ENCODE measurements around the gene PADI2.

Gene PADI2

DNA sequence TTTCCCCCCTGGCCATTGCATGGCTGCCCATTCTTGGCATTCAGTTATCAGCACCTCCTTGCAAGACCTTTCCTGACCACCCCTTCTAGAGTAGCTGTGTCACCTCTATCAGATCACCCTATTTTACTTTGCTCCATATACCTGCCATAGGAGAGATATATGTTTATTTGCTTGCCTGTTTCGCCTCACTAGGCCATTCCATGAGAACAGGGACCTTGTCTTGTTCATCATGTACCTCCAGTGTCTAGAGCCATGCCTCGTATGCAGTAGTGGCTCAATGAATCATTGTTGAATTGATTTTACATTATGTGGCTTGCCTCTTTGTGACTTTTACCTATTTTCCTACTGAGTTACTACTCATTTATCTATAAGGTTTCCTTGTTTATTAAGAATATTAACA is 26.4 kb upstream of the PADI2 start:
- no peak for DNase-seq
- H3K27me3 ChIP-seq (ENCODE audit: control insufficient read depth in 1 of 2, insufficient read depth in 1 of 2, low read length in 2 of 2): peaks cover 0 to 91% of the 10 kb centered on the region in 2 experiments
- no peak overlapping the region for H3K4ac ChIP-seq (ENCODE audit: low read depth in 1 of 2, low read length in 2 of 2)
- no peak overlapping the region for H4K91ac ChIP-seq (ENCODE audit: low read length)
- no peak overlapping the region for H4K8ac ChIP-seq (ENCODE audit: low read length)
- H2AK5ac ChIP-seq (ENCODE audit: low read length, severe bottlenecking): no peak overlapping the region
- no peak overlapping the region for H3K27ac ChIP-seq (ENCODE audit: low read length, poor library complexity, severe bottlenecking)
- WGBS: 78% methylated on average over 2 of the region's 2 CpGs
- no peak overlapping the region for H3K23ac ChIP-seq (ENCODE audit: low read length in 2 of 2)
- no peak overlapping the region for H3K14ac ChIP-seq (ENCODE audit: low read length in 2 of 2)
- no peak overlapping the region for H2BK5ac ChIP-seq (ENCODE audit: low read depth, low read length, poor library complexity, severe bottlenecking)
- no peak overlapping the region for H3K4me2 ChIP-seq (ENCODE audit: low read length, poor library complexity, severe bottlenecking)
- H3K4me1 ChIP-seq (ENCODE audit: control insufficient read depth, insufficient read depth, low read depth, low read length): no peaks in the 10 kb centered on the region
- H3K18ac ChIP-seq (ENCODE audit: low read depth in 1 of 2, low read length in 2 of 2): no peak overlapping the region
- H2BK12ac ChIP-seq (ENCODE audit: low read length in 2 of 2): no peak overlapping the region
- no peaks in the 10 kb centered on the region for H3K9me3 ChIP-seq (ENCODE audit: control insufficient read depth, low read length)
- no peak overlapping the region for H2BK120ac ChIP-seq (ENCODE audit: low read depth, low read length)
- H2BK15ac ChIP-seq (ENCODE audit: low read depth, poor library complexity, severe bottlenecking): no peak overlapping the region
- H3K36me3 ChIP-seq (ENCODE audit: control insufficient read depth in 1 of 2, insufficient read depth in 2 of 2, low read depth in 1 of 2, low read length in 2 of 2): peaks cover 0 to 4% of the 10 kb centered on the region in 2 experiments
- no peak overlapping the region for H3K9ac ChIP-seq (ENCODE audit: low read length)
- H2AFZ ChIP-seq (ENCODE audit: low read depth, low read length): no peak overlapping the region
- no peak overlapping the region for H3K4me3 ChIP-seq (ENCODE audit: insufficient read depth in 1 of 2, low read depth in 1 of 2, low read length in 2 of 2)
- no peaks in the 10 kb centered on the region for H3K79me1 ChIP-seq (replicated peaks; ENCODE audit: low read length, poor library complexity, severe bottlenecking)

DNA sequence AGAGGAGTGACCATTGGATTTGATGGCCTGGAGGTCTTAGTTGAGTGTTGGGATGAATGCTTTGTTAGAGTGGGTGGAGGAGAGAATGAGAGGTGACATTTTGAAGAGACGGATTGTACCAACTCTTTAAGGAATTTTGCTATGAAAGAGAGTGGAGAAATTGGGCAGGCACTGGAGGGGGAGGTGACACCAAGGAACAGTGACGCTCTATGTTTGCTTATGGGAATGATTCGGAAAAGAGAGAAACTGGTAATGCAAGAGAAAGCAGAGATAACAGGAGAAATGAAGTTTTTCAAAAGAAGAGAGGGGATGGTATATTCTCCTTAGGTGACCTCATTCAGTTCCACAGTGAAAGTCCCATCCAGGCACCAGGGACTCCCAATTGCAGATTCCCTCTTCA is 24.5 kb upstream of the PADI2 start:
- no peak overlapping the region for H3K23ac ChIP-seq (ENCODE audit: low read length in 2 of 2)
- H4K91ac ChIP-seq (ENCODE audit: low read length): no peak overlapping the region
- 94% methylated on average over 3 of the region's 3 CpGs for WGBS

DNA sequence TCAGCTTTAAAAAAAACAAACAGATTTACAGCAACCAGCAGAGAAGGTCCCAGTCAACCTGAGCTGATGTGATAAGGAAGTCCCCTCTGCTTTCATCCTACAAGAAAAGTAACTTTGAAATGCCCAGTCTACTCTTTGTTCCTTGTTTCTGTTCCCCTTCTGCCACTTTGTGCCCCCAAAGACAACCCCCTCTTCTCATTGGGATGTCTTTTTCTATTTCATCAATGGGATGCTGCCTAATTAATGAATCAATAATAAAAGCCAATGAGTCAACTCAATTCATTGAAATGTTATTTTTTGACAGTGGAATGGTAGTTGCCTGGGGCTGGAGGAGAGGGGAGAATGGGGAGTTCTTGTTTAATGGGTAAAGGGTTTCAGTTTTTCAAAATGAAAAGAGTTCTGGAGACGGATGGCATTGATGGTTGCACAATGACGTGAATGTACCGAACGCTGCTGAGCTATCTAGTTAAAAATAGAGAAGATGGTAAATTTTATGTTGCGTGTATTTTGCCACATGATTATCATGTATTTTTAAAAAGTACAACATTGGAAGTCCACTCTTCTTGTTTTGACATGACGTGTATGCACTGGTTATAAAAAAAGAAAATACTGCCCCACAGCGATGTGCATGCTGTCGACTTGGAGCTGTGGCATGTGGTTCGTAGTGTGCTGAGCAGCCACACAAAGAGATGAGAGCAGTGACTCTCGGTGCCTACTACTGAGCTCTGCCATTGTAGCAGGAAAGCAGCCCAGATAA is 22.4 kb upstream of the PADI2 start:
- no peak overlapping the region for H2AK5ac ChIP-seq (ENCODE audit: low read length, severe bottlenecking)
- no peak for DNase-seq
- no peak overlapping the region for H2BK120ac ChIP-seq (ENCODE audit: low read depth, low read length)
- H3K18ac ChIP-seq (ENCODE audit: low read depth in 1 of 2, low read length in 2 of 2): no peak overlapping the region
- H3K4me1 ChIP-seq (ENCODE audit: control insufficient read depth, insufficient read depth, low read depth, low read length): peaks cover 5% of the 10 kb centered on the region
- H3K14ac ChIP-seq (ENCODE audit: low read length in 2 of 2): no peak overlapping the region
- 82% methylated on average over 9 of the region's 10 CpGs for WGBS
- H3K4ac ChIP-seq (ENCODE audit: low read depth in 1 of 2, low read length in 2 of 2): no peak overlapping the region
- no peak overlapping the region for H4K91ac ChIP-seq (ENCODE audit: low read length)
- no peaks in the 10 kb centered on the region for H3K9me3 ChIP-seq (ENCODE audit: control insufficient read depth, low read length)
- H3K27ac ChIP-seq (ENCODE audit: low read length, poor library complexity, severe bottlenecking): no peak overlapping the region
- H3K36me3 ChIP-seq (ENCODE audit: control insufficient read depth in 1 of 2, insufficient read depth in 2 of 2, low read depth in 1 of 2, low read length in 2 of 2): no peaks in the 10 kb centered on the region
- H3K27me3 ChIP-seq (ENCODE audit: control insufficient read depth in 1 of 2, insufficient read depth in 1 of 2, low read length in 2 of 2): peaks cover 0 to 88% of the 10 kb centered on the region in 2 experiments
- H2BK12ac ChIP-seq (ENCODE audit: low read length in 2 of 2): no peak overlapping the region
- H3K79me1 ChIP-seq (replicated peaks; ENCODE audit: low read length, poor library complexity, severe bottlenecking): no peaks in the 10 kb centered on the region
- no peak overlapping the region for H3K9ac ChIP-seq (ENCODE audit: low read length)
- no peak overlapping the region for H2BK15ac ChIP-seq (ENCODE audit: low read depth, poor library complexity, severe bottlenecking)
- no peak overlapping the region for H2AFZ ChIP-seq (ENCODE audit: low read depth, low read length)
- no peak overlapping the region for H3K4me2 ChIP-seq (ENCODE audit: low read length, poor library complexity, severe bottlenecking)
- no peak overlapping the region for H4K8ac ChIP-seq (ENCODE audit: low read length)
- no peak overlapping the region for H3K4me3 ChIP-seq (ENCODE audit: insufficient read depth in 1 of 2, low read depth in 1 of 2, low read length in 2 of 2)
- H2BK5ac ChIP-seq (ENCODE audit: low read depth, low read length, poor library complexity, severe bottlenecking): no peak overlapping the region
- H3K23ac ChIP-seq (ENCODE audit: low read length in 2 of 2): no peak overlapping the region

More for the DNA sequence above, 24.5 kb upstream of the PADI2 start:
- Histone ChIP-seq H3K14ac (ENCODE audit: low read length in 2 of 2) (peak overlapping the region in 1 of 2 experiments; percentile 63), H3K18ac (ENCODE audit: low read depth in 1 of 2, low read length in 2 of 2) (no peak overlapping the region), H3K79me1 (replicated peaks; ENCODE audit: low read length, poor library complexity, severe bottlenecking) (no peaks in the 10 kb centered on the region), H3K4ac (ENCODE audit: low read depth in 1 of 2, low read length in 2 of 2) (no peak overlapping the region), H2AK5ac (ENCODE audit: low read length, severe bottlenecking) (no peak overlapping the region), H2BK15ac (ENCODE audit: low read depth, poor library complexity, severe bottlenecking) (no peak overlapping the region), H2BK5ac (ENCODE audit: low read depth, low read length, poor library complexity, severe bottlenecking) (no peak overlapping the region), H3K36me3 (ENCODE audit: control insufficient read depth in 1 of 2, insufficient read depth in 2 of 2, low read depth in 1 of 2, low read length in 2 of 2) (no peaks in the 10 kb centered on the region), H3K9ac (ENCODE audit: low read length) (no peak overlapping the region), H3K27ac (ENCODE audit: low read length, poor library complexity, severe bottlenecking) (no peak overlapping the region), H3K9me3 (ENCODE audit: control insufficient read depth, low read length) (no peaks in the 10 kb centered on the region), H3K4me3 (ENCODE audit: insufficient read depth in 1 of 2, low read depth in 1 of 2, low read length in 2 of 2) (no peak overlapping the region), H2BK12ac (ENCODE audit: low read length in 2 of 2) (no peak overlapping the region), H4K8ac (ENCODE audit: low read length) (no peak overlapping the region), H3K27me3 (ENCODE audit: control insufficient read depth in 1 of 2, insufficient read depth in 1 of 2, low read length in 2 of 2) (peaks cover 0 to 89% of the 10 kb centered on the region in 2 experiments), H2BK120ac (ENCODE audit: low read depth, low read length) (no peak overlapping the region), H3K4me2 (ENCODE audit: low read length, poor library complexity, severe bottlenecking) (no peak overlapping the region), H2AFZ (ENCODE audit: low read depth, low read length) (no peak overlapping the region), H3K4me1 (ENCODE audit: control insufficient read depth, insufficient read depth, low read depth, low read length) (no peaks in the 10 kb centered on the region)
- no peak for DNase-seq

DNA sequence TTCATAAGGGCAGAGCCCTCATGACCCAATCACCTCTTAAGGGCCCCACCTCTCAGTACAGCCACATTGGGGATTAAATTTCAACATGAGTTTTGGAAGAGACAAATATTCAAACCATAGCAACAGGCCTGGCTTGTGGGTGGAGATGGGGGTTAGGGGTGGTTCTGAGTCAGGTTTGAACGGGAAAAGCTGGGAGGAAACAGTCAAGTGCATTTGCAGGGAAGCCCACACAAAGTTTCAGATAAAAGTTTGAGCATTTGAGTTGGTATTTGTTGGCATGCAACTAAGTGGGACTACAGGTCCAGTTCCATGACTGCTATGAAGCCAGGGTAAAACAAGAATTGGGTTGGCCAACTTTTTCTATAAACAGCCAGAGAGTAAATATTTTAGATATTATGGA is 21.0 kb upstream of the PADI2 start:
- no peak overlapping the region for H2BK5ac ChIP-seq (ENCODE audit: low read depth, low read length, poor library complexity, severe bottlenecking)
- no peak overlapping the region for H4K91ac ChIP-seq (ENCODE audit: low read length)
- no peak overlapping the region for H3K4me2 ChIP-seq (ENCODE audit: low read length, poor library complexity, severe bottlenecking)
- no peak overlapping the region for H3K4me3 ChIP-seq (ENCODE audit: insufficient read depth in 1 of 2, low read depth in 1 of 2, low read length in 2 of 2)
- H3K18ac ChIP-seq (ENCODE audit: low read depth in 1 of 2, low read length in 2 of 2): no peak overlapping the region
- no peak overlapping the region for H2BK120ac ChIP-seq (ENCODE audit: low read depth, low read length)
- no peak overlapping the region for H2BK15ac ChIP-seq (ENCODE audit: low read depth, poor library complexity, severe bottlenecking)
- peaks cover 0 to 4% of the 10 kb centered on the region in 2 experiments for H3K36me3 ChIP-seq (ENCODE audit: control insufficient read depth in 1 of 2, insufficient read depth in 2 of 2, low read depth in 1 of 2, low read length in 2 of 2)
- H3K23ac ChIP-seq (ENCODE audit: low read length in 2 of 2): no peak overlapping the region
- peaks cover 0 to 89% of the 10 kb centered on the region in 2 experiments for H3K27me3 ChIP-seq (ENCODE audit: control insufficient read depth in 1 of 2, insufficient read depth in 1 of 2, low read length in 2 of 2)
- no peak overlapping the region for H2AFZ ChIP-seq (ENCODE audit: low read depth, low read length)
- H3K4me1 ChIP-seq (ENCODE audit: control insufficient read depth, insufficient read depth, low read depth, low read length): peaks cover 5% of the 10 kb centered on the region
- H3K14ac ChIP-seq (ENCODE audit: low read length in 2 of 2): no peak overlapping the region
- H3K79me1 ChIP-seq (replicated peaks; ENCODE audit: low read length, poor library complexity, severe bottlenecking): no peaks in the 10 kb centered on the region
- no peak for DNase-seq
- no peak overlapping the region for H2BK12ac ChIP-seq (ENCODE audit: low read length in 2 of 2)
- no peaks in the 10 kb centered on the region for H3K9me3 ChIP-seq (ENCODE audit: control insufficient read depth, low read length)
- H3K9ac ChIP-seq (ENCODE audit: low read length): no peak overlapping the region
- WGBS: 40% methylated on average over 1 of the region's 1 CpG
- no peak overlapping the region for H3K4ac ChIP-seq (ENCODE audit: low read depth in 1 of 2, low read length in 2 of 2)
- H4K8ac ChIP-seq (ENCODE audit: low read length): no peak overlapping the region
- no peak overlapping the region for H3K27ac ChIP-seq (ENCODE audit: low read length, poor library complexity, severe bottlenecking)
- H2AK5ac ChIP-seq (ENCODE audit: low read length, severe bottlenecking): no peak overlapping the region

All from mesenchymal stem cell (in vitro differentiated cells and primary cell).